Measurements from ENCODE around the gene KCNQ1.

Gene KCNQ1

DNA sequence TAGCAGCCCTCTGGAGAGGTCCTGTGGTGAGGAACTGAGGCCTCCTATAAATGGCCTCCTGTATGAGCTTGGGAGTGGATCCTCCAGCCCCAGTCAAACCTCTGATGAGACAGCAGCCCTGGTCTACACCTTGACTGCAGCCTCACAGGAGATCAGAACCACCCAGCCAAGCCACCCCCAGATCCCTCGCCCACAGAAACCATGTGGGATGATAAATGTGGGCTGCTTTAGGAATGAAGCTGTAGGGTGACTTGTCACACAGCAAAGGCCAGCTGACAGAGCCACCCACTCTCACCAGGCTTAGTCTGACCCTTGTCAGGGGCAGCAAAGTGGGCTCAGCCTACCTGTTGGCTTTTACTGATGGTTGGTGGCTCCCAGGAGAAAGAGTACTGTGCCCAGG lies 261.5 kb downstream of the KCNQ1 start:
- TF ChIP-seq, protein P1, sequence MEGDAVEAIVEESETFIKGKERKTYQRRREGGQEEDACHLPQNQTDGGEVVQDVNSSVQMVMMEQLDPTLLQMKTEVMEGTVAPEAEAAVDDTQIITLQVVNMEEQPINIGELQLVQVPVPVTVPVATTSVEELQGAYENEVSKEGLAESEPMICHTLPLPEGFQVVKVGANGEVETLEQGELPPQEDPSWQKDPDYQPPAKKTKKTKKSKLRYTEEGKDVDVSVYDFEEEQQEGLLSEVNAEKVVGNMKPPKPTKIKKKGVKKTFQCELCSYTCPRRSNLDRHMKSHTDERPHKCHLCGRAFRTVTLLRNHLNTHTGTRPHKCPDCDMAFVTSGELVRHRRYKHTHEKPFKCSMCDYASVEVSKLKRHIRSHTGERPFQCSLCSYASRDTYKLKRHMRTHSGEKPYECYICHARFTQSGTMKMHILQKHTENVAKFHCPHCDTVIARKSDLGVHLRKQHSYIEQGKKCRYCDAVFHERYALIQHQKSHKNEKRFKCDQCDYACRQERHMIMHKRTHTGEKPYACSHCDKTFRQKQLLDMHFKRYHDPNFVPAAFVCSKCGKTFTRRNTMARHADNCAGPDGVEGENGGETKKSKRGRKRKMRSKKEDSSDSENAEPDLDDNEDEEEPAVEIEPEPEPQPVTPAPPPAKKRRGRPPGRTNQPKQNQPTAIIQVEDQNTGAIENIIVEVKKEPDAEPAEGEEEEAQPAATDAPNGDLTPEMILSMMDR (IDR thresholded peaks at IDR 0.05; ENCODE audit: insufficient read depth, low read length, poor library complexity, severe bottlenecking): no peak
- DNase-seq (ENCODE audit: extremely low read depth, insufficient read length): no peak
- H3K36me3 ChIP-seq (ENCODE audit: control insufficient read depth, insufficient read depth, low read length): no peaks in the 10 kb centered on the region
- no peaks in the 10 kb centered on the region for H3K27me3 ChIP-seq (replicated peaks; ENCODE audit: control insufficient read depth, insufficient read depth, low read length)
- H3K4me3 ChIP-seq (replicated peaks; ENCODE audit: low read depth, low read length): no peak overlapping the region

- Histone ChIP-seq H3K27me3 (replicated peaks; ENCODE audit: control insufficient read depth, insufficient read depth, low read length) (no peaks in the 10 kb centered on the region), H3K4me3 (replicated peaks; ENCODE audit: low read depth, low read length) (no peak overlapping the region), H3K36me3 (ENCODE audit: control insufficient read depth, insufficient read depth, low read length) (no peaks in the 10 kb centered on the region)
- no peak for DNase-seq (ENCODE audit: extremely low read depth, insufficient read length)
- TF ChIP-seq, protein P1 (IDR thresholded peaks at IDR 0.05; ENCODE audit: insufficient read depth, low read length, poor library complexity, severe bottlenecking): no peak
Observed at GRCh38 chr11:2707736-2708135, 262.9 kb downstream of the KCNQ1 start.

DNA sequence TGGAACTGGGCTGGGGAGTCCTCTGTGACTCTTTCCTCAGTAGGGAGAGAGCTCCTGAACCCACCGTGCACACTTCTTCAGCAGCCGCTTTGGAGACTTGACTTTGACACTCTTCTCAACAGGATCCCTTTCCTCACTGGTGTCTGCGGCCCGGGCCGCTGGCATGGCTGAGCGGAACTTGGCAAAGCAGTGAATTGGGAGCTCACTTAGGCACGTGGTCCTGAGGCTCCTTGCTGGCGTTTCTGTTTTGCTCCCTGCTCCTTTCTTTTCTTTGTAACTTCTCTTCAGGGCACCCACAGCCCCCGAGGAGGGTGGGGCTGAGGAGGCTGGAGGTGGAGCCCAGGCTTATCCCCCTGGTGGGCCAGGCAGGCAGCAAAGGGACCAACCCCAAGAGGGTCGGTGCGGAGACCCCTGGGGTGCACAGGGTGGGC lies 263.4 kb downstream of the KCNQ1 start:
- Histone ChIP-seq H3K4me3 (replicated peaks; ENCODE audit: low read depth, low read length) (no peak overlapping the region), H3K27me3 (replicated peaks; ENCODE audit: control insufficient read depth, insufficient read depth, low read length) (no peaks in the 10 kb centered on the region), H3K36me3 (ENCODE audit: control insufficient read depth, insufficient read depth, low read length) (no peaks in the 10 kb centered on the region)
- DNase-seq (ENCODE audit: extremely low read depth, insufficient read length): no peak
- TF ChIP-seq, protein P1 (IDR thresholded peaks at IDR 0.05; ENCODE audit: insufficient read depth, low read length, poor library complexity, severe bottlenecking): no peak

DNA sequence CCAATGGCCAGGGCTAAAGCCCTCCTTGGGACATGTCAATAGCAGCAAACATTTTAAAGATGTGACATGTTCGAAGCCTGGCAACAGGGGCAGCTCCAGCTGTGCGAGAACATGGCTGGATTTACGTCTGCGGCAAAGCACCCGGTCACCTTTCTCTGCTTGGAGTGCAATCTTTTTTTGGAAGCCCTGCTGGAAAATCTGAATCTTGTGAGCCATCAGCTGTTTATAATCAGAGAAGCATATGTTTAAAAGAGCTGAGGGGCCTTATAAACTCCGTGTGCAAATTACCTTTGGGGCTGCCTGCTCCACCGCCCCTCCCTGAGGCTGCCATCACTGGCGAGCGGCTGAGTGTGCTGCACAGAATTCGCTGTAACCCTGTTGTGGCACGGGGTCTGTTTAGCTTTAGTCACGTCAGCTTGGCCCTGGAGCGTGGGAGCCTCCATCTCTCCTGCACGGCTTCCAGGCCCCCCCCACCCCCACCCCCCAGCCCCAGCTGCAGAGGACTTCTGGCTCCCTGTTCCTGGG lies 264.0 kb downstream of the KCNQ1 start:
- TF ChIP-seq, protein P1 (IDR thresholded peaks at IDR 0.05; ENCODE audit: insufficient read depth, low read length, poor library complexity, severe bottlenecking): no peak
- no peak for DNase-seq (ENCODE audit: extremely low read depth, insufficient read length)
- H3K4me3 ChIP-seq (replicated peaks; ENCODE audit: low read depth, low read length): no peak overlapping the region
- H3K36me3 ChIP-seq (ENCODE audit: control insufficient read depth, insufficient read depth, low read length): no peaks in the 10 kb centered on the region
- H3K27me3 ChIP-seq (replicated peaks; ENCODE audit: control insufficient read depth, insufficient read depth, low read length): no peaks in the 10 kb centered on the region

- Histone ChIP-seq H3K4me3 (replicated peaks; ENCODE audit: low read depth, low read length) (no peak overlapping the region), H3K27me3 (replicated peaks; ENCODE audit: control insufficient read depth, insufficient read depth, low read length) (no peaks in the 10 kb centered on the region), H3K36me3 (ENCODE audit: control insufficient read depth, insufficient read depth, low read length) (no peaks in the 10 kb centered on the region)
- TF ChIP-seq, protein P1 (IDR thresholded peaks at IDR 0.05; ENCODE audit: insufficient read depth, low read length, poor library complexity, severe bottlenecking): no peak
- DNase-seq (ENCODE audit: extremely low read depth, insufficient read length): no peak
Observed at GRCh38 chr11:2709429-2709828, 264.6 kb downstream of the KCNQ1 start.

DNA sequence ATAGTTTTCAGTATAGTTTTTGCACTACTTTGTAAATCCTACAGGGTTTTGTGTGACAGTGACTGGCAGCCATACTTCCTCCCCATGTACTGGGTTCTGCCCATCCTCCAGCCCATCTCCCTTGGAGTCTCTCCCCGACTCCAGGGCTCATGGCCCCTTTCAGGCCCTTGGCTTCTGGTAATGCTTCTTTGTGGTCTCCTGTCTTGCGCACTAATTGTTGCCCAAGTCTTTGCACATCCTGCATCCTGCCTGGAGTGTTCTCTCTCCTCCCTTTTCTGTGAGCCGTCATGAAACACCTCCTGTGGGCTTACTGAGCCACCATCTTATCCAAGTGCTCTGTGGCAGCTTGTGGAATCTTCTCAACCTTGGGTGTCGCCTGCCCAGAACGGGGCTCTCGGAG lies 266.4 kb downstream of the KCNQ1 start:
- Histone ChIP-seq H3K36me3 (ENCODE audit: control insufficient read depth, insufficient read depth, low read length) (no peaks in the 10 kb centered on the region), H3K4me3 (replicated peaks; ENCODE audit: low read depth, low read length) (no peak overlapping the region), H3K27me3 (replicated peaks; ENCODE audit: control insufficient read depth, insufficient read depth, low read length) (no peaks in the 10 kb centered on the region)
- TF ChIP-seq, protein P1 (IDR thresholded peaks at IDR 0.05; ENCODE audit: insufficient read depth, low read length, poor library complexity, severe bottlenecking): no peak
- DNase-seq (ENCODE audit: extremely low read depth, insufficient read length): no peak

All from GM06990 (cell line).